ENCODE results near the gene KLHL29.

DNA sequence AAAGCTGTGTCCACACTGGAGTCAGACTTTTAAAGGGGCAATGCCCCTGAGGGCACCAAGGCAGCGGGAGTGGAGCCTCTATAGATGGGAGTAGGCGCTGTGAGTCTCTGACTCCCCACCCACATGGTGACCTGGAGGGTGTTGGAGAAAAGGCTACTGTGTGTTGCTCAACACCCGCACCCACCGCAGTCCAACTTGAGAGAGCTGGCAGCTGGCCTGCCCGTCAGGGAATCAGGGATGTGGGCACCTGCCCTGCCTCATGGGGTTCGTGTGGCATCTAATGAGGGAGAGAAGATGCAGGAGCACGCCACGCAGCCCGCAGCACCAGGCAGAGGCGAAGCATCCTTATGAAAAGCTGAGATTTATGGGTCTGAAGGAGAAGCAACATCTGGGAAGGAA, 84.2 kb downstream of the KLHL29 start:
- no peak for TF ChIP-seq CTCF (conservative IDR thresholded peaks at IDR 0.05; ENCODE audit: low read depth, low read length)
- no peak for TF ChIP-seq EZH2phosphoT487 (IDR thresholded peaks at IDR 0.05; ENCODE audit: borderline replicate concordance, low read length)
- no peak for TF ChIP-seq EZH2 (IDR thresholded peaks at IDR 0.05; ENCODE audit: low read length, unreplicated experiment)
